ENCODE measurements around the gene VWC2.

VWC2 gene

GRCh38 chr7:49773218-49773935, at the start of gene VWC2:
VWC2 (plus strand) TSS chr7:49773638; CDS start chr7:49775436, 1,798 bp downstream.
- no peak for DNase-seq
- in situ Hi-C loops (cut with MboI; ENCODE audit: low pct_unique_long_range_greater_than_20kb, low sequenced_read_pairs): no loop called here

DNA sequence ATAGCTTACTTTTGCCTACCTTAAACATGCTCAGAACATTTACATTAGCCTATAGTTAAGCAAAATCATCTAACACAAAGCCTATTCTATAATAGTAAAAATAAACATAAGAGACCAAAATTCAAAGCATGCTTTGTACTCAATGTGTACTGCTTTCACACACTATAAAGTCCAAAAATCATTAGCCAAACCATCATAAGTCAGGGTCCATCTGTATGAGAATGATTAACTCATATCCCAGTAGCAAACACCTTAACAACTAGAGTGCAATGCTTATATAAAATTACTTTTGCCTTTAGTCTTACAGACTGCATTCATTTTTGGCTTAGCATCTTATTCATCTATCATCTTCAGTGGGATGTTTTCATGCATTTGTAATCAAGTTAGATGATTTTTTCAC, 49.4 kb upstream of the VWC2 start:
- in situ Hi-C loops (cut with MboI; ENCODE audit: low pct_unique_long_range_greater_than_20kb, low sequenced_read_pairs): no loop called here
- no peak for DNase-seq

DNA sequence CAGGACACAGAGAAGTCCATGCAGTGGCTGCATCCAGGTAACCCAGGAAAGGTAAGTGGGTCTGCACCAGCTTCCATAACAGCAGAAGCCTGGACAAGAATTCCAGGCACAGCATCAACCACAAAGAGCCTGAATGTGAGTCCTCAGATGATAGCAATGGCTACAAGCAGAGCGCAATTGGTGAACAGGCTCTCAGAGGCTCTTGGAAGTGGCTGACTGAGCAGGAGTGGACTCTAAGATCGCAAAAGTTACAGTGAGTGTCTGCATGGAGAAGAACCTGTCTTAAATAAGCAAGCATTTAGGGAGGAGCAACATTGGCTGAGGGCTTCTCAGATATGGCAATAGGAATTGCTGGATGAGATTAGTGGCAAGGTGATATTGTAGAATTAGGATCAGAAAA, 41.6 kb upstream of the VWC2 start:
- in situ Hi-C loops (cut with MboI; ENCODE audit: low pct_unique_long_range_greater_than_20kb, low sequenced_read_pairs): no loop called here
- no peak for DNase-seq

GRCh38 chr7:49762666-49763065, 10.8 kb upstream of the VWC2 start:
- in situ Hi-C loops (cut with MboI; ENCODE audit: low pct_unique_long_range_greater_than_20kb, low sequenced_read_pairs): no loop called here
- DNase-seq: no peak

- no peak for DNase-seq
- in situ Hi-C loops (cut with MboI; ENCODE audit: low pct_unique_long_range_greater_than_20kb, low sequenced_read_pairs): no loop called here
These were observed 9.6 kb upstream of the VWC2 start for GRCh38 chr7:49763791-49764190.

GRCh38 chr7:49766966-49767365, 6.5 kb upstream of the VWC2 start:
- no peak for DNase-seq
- in situ Hi-C loops (cut with MboI; ENCODE audit: low pct_unique_long_range_greater_than_20kb, low sequenced_read_pairs): no loop called here

DNA sequence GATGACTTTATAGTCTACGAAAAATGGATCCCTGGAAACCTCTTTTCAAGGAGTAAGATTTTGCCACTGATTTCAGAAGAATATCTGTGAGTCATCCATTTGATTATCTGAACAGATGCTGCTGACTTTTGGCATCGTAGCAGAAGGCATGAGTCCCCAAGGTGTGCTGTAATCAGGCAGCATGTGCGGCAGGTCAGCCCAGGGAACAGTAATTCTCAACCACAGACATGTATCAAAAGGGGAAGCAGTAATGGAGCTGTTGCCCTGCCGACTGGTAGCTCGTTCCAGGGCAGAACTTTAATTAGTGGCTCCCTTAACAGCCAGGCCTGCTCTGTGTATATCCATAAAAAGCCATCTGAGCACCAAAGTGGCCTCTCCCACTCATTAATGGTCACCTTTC, 5.7 kb upstream of the VWC2 start:
- in situ Hi-C loops (cut with MboI; ENCODE audit: low pct_unique_long_range_greater_than_20kb, low sequenced_read_pairs): no loop called here
- no peak for DNase-seq

GRCh38 chr7:49768254-49768653, 5.2 kb upstream of the VWC2 start:
- in situ Hi-C loops (cut with MboI; ENCODE audit: low pct_unique_long_range_greater_than_20kb, low sequenced_read_pairs): no loop called here
- no peak for DNase-seq

- in situ Hi-C loops (cut with MboI; ENCODE audit: low pct_unique_long_range_greater_than_20kb, low sequenced_read_pairs): no loop called here
- no peak for DNase-seq
These were observed 4.6 kb upstream of the VWC2 start for GRCh38 chr7:49768835-49769234.

GRCh38 chr7:49769285-49769857, 4.1 kb upstream of the VWC2 start:
- in situ Hi-C loops (cut with MboI; ENCODE audit: low pct_unique_long_range_greater_than_20kb, low sequenced_read_pairs): no loop called here

DNA sequence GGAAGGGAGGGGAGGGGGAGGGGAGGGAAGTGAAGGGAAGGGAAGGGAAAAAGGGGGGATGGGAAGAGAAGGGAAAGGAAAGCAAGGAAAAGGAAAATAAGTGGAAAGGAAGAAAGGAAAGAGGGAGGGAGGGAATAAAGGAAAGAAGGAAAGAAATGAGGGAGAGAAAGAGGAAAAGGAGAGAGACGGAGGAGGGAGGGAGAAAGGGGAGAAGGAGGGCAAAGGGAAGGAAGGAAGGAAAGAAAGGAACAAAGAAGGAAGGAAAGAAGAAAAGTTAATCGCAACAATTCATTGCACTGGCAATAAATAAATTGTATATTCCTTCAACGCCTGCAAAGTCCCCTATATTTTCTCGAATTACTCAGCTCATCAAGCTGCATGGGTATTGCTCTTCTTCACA, 2.6 kb upstream of the VWC2 start:
- DNase-seq: no peak
- in situ Hi-C loops (cut with MboI; ENCODE audit: low pct_unique_long_range_greater_than_20kb, low sequenced_read_pairs): no loop called here

More at GRCh38 chr7:49769285-49769857, 4.1 kb upstream of the VWC2 start:
- no peak for DNase-seq

- no peak for DNase-seq
- in situ Hi-C loops (cut with MboI; ENCODE audit: low pct_unique_long_range_greater_than_20kb, low sequenced_read_pairs): no loop called here
These were observed 1.8 kb upstream of the VWC2 start for GRCh38 chr7:49771427-49772176.

DNA sequence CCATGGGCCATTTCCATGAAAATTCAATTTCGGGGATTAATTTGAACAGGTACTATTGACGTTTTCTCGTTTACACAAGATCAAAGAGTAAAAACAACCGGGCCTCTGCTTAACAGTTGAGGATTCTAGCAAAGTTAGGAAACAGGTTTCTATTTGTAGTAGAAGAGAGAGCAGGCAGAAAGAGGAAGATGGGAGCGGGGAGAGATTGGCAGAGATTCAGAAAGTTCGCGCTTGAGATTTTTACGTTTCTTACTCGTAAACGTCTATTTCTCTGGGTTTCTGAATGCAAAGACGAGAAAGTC, 571 bp upstream of the VWC2 start:
- no peak for DNase-seq
- in situ Hi-C loops (cut with MboI; ENCODE audit: low pct_unique_long_range_greater_than_20kb, low sequenced_read_pairs): no loop called here

- in situ Hi-C loops (cut with MboI; ENCODE audit: low pct_unique_long_range_greater_than_20kb, low sequenced_read_pairs): no loop called here
These were observed 559 bp downstream of the VWC2 start for GRCh38 chr7:49773936-49774458.

GRCh38 chr7:49774459-49775064, 1.1 kb downstream of the VWC2 start:
- in situ Hi-C loops (cut with MboI; ENCODE audit: low pct_unique_long_range_greater_than_20kb, low sequenced_read_pairs): no loop called here
- DNase-seq: no peak

More at GRCh38 chr7:49773936-49774458, 559 bp downstream of the VWC2 start:
- no peak for DNase-seq

DNA sequence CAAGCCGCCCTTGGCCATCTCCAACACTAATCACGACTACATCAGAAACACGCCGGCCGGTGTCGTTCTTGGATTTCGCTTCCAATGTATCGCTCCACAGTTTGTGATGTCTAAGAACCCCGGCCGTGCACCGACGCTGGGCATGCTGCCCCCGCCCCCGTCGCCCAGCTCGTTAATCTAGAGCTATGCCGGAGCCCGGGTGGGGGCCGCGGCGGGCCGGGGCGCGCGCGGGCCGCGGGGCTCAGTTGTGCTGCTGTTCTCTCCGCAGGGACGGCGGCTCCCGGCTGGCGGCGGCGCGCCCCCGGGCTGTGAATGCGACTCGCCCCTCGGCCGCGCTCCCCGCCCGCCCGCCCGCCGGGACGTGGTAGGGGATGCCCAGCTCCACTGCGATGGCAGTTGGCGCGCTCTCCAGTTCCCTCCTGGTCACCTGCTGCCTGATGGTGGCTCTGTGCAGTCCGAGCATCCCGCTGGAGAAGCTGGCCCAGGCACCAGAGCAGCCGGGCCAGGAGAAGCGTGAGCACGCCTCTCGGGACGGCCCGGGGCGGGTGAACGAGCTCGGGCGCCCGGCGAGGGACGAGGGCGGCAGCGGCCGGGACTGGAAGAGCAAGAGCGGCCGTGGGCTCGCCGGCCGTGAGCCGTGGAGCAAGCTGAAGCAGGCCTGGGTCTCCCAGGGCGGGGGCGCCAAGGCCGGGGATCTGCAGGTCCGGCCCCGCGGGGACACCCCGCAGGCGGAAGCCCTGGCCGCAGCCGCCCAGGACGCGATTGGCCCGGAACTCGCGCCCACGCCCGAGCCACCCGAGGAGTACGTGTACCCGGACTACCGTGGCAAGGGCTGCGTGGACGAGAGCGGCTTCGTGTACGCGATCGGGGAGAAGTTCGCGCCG, 1.9 kb downstream of the VWC2 start:
- no peak for DNase-seq
- in situ Hi-C loops (cut with MboI; ENCODE audit: low pct_unique_long_range_greater_than_20kb, low sequenced_read_pairs): no loop called here

- in situ Hi-C loops (cut with MboI; ENCODE audit: low pct_unique_long_range_greater_than_20kb, low sequenced_read_pairs): no loop called here
These were observed 2.6 kb downstream of the VWC2 start for GRCh38 chr7:49775949-49776443.

GRCh38 chr7:49776994-49777393, 3.6 kb downstream of the VWC2 start:
- no peak for DNase-seq
- in situ Hi-C loops (cut with MboI; ENCODE audit: low pct_unique_long_range_greater_than_20kb, low sequenced_read_pairs): no loop called here

More at GRCh38 chr7:49775949-49776443, 2.6 kb downstream of the VWC2 start:
- DNase-seq: no peak

Data from KBM-7 (cell line).